Kidney epithelial cell (primary cell): Measurements from ENCODE around the gene ARSD. TPM values are rescaled to one million over a fixed set of nuclear protein-coding genes. Genes with fewer than 3 reads are reported as not detected.
A peak's percentile ranks its signal among the peaks of the same experiment; 100 is the strongest.
"Not testable (repeated sequence)": the region's sequence is repeated elsewhere in the genome, so short reads cannot be mapped to it uniquely, and the experiment has no call there.

ENCODE experiments used
- DNase-seq: peaks from one replicate; pipeline ENCODE4 v3.0.0-alpha.2; 2010; ENCODE audit warnings: low read depth
- H3K27me3 ChIP-seq: 2 replicates; pipeline ENCODE4 v1.6.0; 2011; ENCODE audit warnings: low read length; ENCODE audit not compliant: control insufficient read depth, insufficient read depth
- H3K36me3 ChIP-seq: 2 replicates; pipeline ENCODE4 v1.5.1; 2011; ENCODE audit warnings: low read length; ENCODE audit not compliant: control insufficient read depth, insufficient read depth
- H3K4me3 ChIP-seq: 2 replicates; pipeline ENCODE4 v1.5.1; 2011; ENCODE audit warnings: low read depth, mild to moderate bottlenecking, control low read depth, low read length
- total RNA-seq: library from RNA; depleted of rRNA; stranded (reverse); fragments of >200 nt; gene quantifications from 2 replicates; pipeline ENCODE4 v1.2.3, GENCODE V29; 2015
- TF ChIP-seq, protein P1 (sequence below): IDR thresholded peaks from 2 replicates; pipeline ENCODE4 v1.5.1; 2011; ENCODE audit warnings: mild to moderate bottlenecking, moderate library complexity, low read length, control low read depth, inconsistent platforms; ENCODE audit not compliant: insufficient read depth, poor library complexity, severe bottlenecking

ARSD gene
- total RNA-seq, 1 donor from 2014 or later = 30.9 TPM

DNA sequence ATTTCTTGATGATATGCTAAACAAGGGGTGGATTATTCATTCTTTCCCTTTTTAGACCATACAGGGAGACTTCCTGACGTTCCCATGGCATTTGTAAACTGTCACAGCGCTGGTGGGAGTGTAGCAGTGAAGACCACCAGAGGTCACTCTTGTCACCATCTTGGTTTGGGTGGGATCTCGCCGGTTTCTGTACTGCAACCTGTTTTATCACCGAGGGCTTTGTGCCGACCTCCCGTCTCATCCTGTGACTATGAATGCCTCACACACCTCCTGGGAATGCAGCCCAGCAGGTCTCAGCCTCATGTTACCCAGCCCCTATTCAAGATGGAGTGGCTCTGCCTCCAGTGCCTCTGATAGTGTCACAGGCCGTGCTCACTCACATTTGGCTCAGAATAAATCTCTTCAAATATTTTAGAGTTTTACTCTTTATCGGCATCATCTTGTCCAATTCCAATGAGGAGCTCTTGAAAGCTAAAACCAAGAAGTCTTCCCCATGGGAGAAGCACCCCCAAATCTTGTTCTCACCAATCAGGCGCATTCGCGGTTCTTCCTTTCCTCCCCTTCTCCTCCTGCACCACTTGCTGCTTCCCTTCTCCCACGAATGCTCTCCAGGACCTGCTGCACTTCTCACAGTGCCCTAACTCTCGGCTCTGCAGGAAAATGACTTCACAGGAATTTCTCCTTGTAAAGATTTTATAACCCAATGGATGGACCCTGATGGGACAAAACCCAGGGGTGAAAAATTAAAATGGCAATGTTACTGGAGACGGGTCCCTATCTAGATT lies 39.2 kb downstream of the ARSD start:
- not testable (repeated sequence) for DNase-seq, H3K27me3 ChIP-seq, H3K36me3 ChIP-seq
- H3K4me3 ChIP-seq = peak overlapping the region; percentile 22
- TF ChIP-seq, protein P1, sequence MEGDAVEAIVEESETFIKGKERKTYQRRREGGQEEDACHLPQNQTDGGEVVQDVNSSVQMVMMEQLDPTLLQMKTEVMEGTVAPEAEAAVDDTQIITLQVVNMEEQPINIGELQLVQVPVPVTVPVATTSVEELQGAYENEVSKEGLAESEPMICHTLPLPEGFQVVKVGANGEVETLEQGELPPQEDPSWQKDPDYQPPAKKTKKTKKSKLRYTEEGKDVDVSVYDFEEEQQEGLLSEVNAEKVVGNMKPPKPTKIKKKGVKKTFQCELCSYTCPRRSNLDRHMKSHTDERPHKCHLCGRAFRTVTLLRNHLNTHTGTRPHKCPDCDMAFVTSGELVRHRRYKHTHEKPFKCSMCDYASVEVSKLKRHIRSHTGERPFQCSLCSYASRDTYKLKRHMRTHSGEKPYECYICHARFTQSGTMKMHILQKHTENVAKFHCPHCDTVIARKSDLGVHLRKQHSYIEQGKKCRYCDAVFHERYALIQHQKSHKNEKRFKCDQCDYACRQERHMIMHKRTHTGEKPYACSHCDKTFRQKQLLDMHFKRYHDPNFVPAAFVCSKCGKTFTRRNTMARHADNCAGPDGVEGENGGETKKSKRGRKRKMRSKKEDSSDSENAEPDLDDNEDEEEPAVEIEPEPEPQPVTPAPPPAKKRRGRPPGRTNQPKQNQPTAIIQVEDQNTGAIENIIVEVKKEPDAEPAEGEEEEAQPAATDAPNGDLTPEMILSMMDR = peak; percentile 38

GRCh38 chrX:2889045-2889605 lies 40.0 kb downstream of the ARSD start:
- TF ChIP-seq, protein P1 = no peak
- Histone ChIP-seq H3K4me3 (peak overlapping the region; percentile 22), H3K27me3 (no peaks in the 10 kb centered on the region), H3K36me3 (no peaks in the 10 kb centered on the region)
- no peak for DNase-seq

DNA sequence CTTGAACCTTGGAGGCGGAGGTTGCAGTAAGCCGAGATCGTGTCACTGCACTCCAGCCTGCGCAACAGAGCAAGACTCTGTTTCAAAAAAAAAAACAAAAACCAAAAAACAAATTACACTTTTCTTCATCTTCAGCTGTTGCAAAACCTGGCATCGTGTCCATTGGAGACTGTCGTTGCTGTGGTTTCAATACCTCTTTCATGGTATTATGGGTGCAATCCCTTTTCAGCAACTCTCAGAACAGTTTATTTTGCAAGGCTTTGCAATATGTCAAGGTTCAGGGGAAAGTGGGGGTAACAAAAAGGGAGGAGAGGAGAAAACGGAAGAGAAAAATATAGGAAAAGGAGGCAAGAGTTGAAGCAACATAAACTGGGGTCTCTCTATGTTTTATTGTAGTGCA lies 40.8 kb downstream of the ARSD start:
- Histone ChIP-seq H3K27me3 (no peaks in the 10 kb centered on the region), H3K4me3 (no peak overlapping the region), H3K36me3 (no peaks in the 10 kb centered on the region)
- DNase-seq = no peak
- TF ChIP-seq, protein P1 = no peak

GRCh38 chrX:2883770-2884169 lies 45.4 kb downstream of the ARSD start:
- TF ChIP-seq, protein P1 = no peak
- Histone ChIP-seq H3K27me3 (no peaks in the 10 kb centered on the region), H3K36me3 (no peaks in the 10 kb centered on the region), H3K4me3 (no peak overlapping the region)
- no peak for DNase-seq

DNA sequence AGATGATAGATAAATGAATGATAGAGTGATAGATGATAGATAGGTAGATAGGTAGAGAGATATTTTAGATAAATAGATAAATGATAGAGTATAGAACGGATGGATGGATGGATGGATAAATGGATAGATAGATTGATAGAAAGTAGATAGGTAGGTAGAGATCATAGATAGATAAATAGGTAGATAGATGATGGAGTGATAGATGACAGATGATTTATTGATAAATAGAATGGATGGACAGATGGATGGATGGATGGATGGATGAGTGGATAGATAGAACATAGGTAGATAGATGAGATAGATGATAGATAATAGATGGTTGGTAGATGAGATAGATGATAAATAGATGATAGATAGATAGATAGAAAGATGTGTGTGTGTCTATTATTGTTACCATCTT lies 49.5 kb downstream of the ARSD start:
- H3K4me3 ChIP-seq = no peak overlapping the region
- TF ChIP-seq, protein P1 = no peak
- no peak for DNase-seq
- no peaks in the 10 kb centered on the region for H3K36me3 ChIP-seq
- no peaks in the 10 kb centered on the region for H3K27me3 ChIP-seq
